ENCODE results near the gene GPR162. TPM values are rescaled to one million over a fixed set of nuclear protein-coding genes. Genes with fewer than 3 reads are reported as not detected.
A peak's percentile ranks its signal among the peaks of the same experiment; 100 is the strongest.

Gene GPR162
- total and polyA plus RNA-seq, 2 of the 4 experiments (the other 2 are of a cell fraction), result 2.9 to 6.0 TPM

DNA sequence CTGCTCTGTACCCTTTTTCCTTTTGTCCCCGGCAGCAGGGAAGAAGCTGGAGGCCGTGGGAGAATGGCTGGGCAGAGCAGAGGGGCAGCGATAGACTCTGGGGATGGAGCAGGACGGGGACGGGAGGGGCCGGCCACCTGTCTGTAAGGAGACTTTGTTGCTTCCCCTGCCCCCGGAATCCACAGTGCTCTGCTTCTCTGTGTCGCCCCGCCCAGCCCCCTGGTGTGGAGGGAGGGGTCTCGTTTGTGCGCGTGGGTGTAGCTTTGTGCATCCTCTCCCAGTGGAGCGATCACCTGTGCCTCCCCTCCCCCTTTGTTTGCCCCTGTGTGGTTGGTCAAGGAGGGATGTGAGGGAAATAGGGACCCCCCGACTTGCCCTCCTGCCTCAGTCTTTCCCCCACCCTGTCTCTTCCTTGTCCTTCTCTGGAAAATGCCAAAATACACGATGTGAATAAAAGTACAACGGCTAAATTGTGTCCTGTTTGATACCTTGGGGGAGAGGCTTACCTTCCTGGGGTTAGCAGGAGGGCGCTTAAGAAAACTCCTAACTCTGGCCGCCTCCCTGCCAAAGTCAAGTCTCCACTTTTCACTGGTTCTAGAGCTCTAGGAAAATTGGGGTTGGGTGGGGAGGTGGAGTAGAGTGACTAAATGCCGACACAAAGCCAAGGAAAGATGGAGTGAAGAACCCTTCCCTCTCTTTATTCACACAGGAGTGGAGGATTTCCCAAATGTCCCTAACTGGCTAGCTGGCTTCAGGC, 44.7 kb downstream of the GPR162 start:
- Histone ChIP-seq H3K4me3 (ENCODE audit: insufficient read depth, low read depth, low read length) (no peak overlapping the region), H2AK9ac (replicated peaks; ENCODE audit: low read depth, low read length, poor library complexity) (peak overlapping the region; percentile 95), H2BK15ac (ENCODE audit: low read depth, low read length) (0 out of 3 replicates have a peak overlapping the region, but pooled peaks have one; percentile 50), H2AK5ac (ENCODE audit: low read depth, low read length) (peak overlapping the region; percentile 97; the same call in 1 of the 2 replicates), H4K8ac (ENCODE audit: low read depth in 2 of 2, low read length in 2 of 2) (peak overlapping the region; percentile 92 to 93), H2AFZ (replicated peaks; ENCODE audit: low read length, poor library complexity) (peak overlapping the region; percentile 95), H3K9me3 (ENCODE audit: control insufficient read depth, insufficient read depth, low read length) (no peaks in the 10 kb centered on the region), H3K27me3 (ENCODE audit: control insufficient read depth, insufficient read depth, low read length) (no peaks in the 10 kb centered on the region), H4K91ac (ENCODE audit: insufficient read depth, low read depth, low read length) (peak overlapping the region; percentile 46; the same call in 1 of the 2 replicates), H4K5ac (ENCODE audit: low read depth, low read length) (peak overlapping the region; percentile 92), H3K4me1 (ENCODE audit: control insufficient read depth, insufficient read depth, low read length) (peaks cover 14% of the 10 kb centered on the region), H3K27ac (ENCODE audit: insufficient read depth, low read length) (peak overlapping the region; percentile 75; the same call in 1 of the 2 replicates), H3K9me1 (ENCODE audit: insufficient read depth, low read length) (0 out of 2 replicates have a peak, but pooled peaks cover 7% of the 10 kb centered on the region), H3K9ac (ENCODE audit: low read depth, low read length) (peak overlapping the region; percentile 78; the same call in 1 of the 2 replicates), H3K23ac (ENCODE audit: low read depth, low read length) (peak overlapping the region; percentile 73), H3K36me3 (ENCODE audit: control insufficient read depth, insufficient read depth, low read length) (peaks cover 58% of the 10 kb centered on the region), H2BK20ac (ENCODE audit: low read depth, low read length) (no peak overlapping the region), H3K4me2 (ENCODE audit: low read depth, low read length) (peak overlapping the region; percentile 95), H2BK5ac (ENCODE audit: low read depth, low read length, poor library complexity, severe bottlenecking) (peak overlapping the region; percentile 78), H3K79me1 (ENCODE audit: low read depth in 1 of 2, low read length in 2 of 2) (peaks cover 16 to 39% of the 10 kb centered on the region in 2 experiments), H2BK120ac (ENCODE audit: low read depth, low read length) (peak overlapping the region; percentile 65; the same call in 1 of the 2 replicates), H3K14ac (replicated peaks; ENCODE audit: low read depth, low read length) (peak overlapping the region; percentile 92), H4K20me1 (ENCODE audit: insufficient read depth, low read length) (peaks cover 38% of the 10 kb centered on the region), H3K18ac (ENCODE audit: low read depth, low read length) (no peak overlapping the region), H3K56ac (ENCODE audit: extremely low read depth, insufficient read depth, low read length) (no peak overlapping the region), H3K4ac (ENCODE audit: low read depth, low read length) (peak overlapping the region; percentile 95; the same call in 1 of the 2 replicates)
- intact Hi-C loops (cut with micrococcal nuclease), result loop anchor here (5.0 kb wide), 1 partner anchor 771 kb away; no protein-coding TSS in a partner anchor
- no peak for ATAC-seq (ENCODE audit: low read depth)
- ChIA-PET POLR2A (ENCODE audit: unreplicated experiment) (interaction anchor here (0.6 to 1.9 kb wide), 4 partner anchors 14 to 308 kb away, joined by 3 to 10 read pairs (median 4); partner anchors contain the start of gene USP5), CTCF (no interaction called here)
- no peak for DNase-seq
- no TSS peak for BruUV-seq (replicated peaks)
- in situ Hi-C loops (cut with MboI; ENCODE audit: low sequenced_read_pairs), result loop anchor here (5.0 kb wide), 1 partner anchor 96 kb away; no protein-coding TSS in a partner anchor
- no peak for TF ChIP-seq NFE2L2 (IDR thresholded peaks at IDR 0.05; ENCODE audit: low read depth, low read length)
- no peak for TF ChIP-seq RCOR1 (IDR thresholded peaks at IDR 0.05; ENCODE audit: insufficient replicate concordance, low read length)
- no peak for TF ChIP-seq FOS (IDR thresholded peaks at IDR 0.05; ENCODE audit: low read depth, low read length)
- TF ChIP-seq RFX5 (IDR thresholded peaks at IDR 0.05; ENCODE audit: low read depth, low read length), result no peak
- TF ChIP-seq SMC3 (IDR thresholded peaks at IDR 0.05; ENCODE audit: low read depth, low read length), result no peak
- no peak for TF ChIP-seq POLR2A (IDR thresholded peaks at IDR 0.05; ENCODE audit: low read depth, low read length)
- TF ChIP-seq BHLHE40 (IDR thresholded peaks at IDR 0.05; ENCODE audit: low read depth, low read length), result no peak
- TF ChIP-seq CHD1 (IDR thresholded peaks at IDR 0.05; ENCODE audit: low read depth, low read length), result no peak
- WGBS, 2 experiments (ENCODE audit: extremely low coverage in 2 of 2, insufficient read length in 1 of 2), result 96% methylated on average over 5 of the region's 19 CpGs; no CpG with 5 or more reads in 1 of the 2 experiments
- dilution Hi-C loops (cut with HindIII; ENCODE audit: low sequenced_read_pairs, unreplicated experiment), result no loop called here

Data from IMR-90 (cell line).